Thyroid gland (tissue), 4 donors: Measurements from ENCODE around the gene PCCA.

ENCODE experiments used
- POLR2A ChIP-seq, 2 donors: fragments of 450-650 bp; IDR thresholded peaks; one replicate each; pipeline ENCODE4 v1.6.1; 2017; ENCODE audit warnings: antibody characterized with exemption in 2 of 2, mild to moderate bottlenecking in 2 of 2, moderate library complexity in 1 of 2
- TF ChIP-seq, protein P1 (sequence below), 6 experiments: fragments of 200-600 bp in 3 of 6; fragments of 450-650 bp in 3 of 6; sonication (generic) in 3 of 6; IDR thresholded peaks; one replicate each; pipeline ENCODE4 v1.5.1; 2016 to 2019; ENCODE audit warnings: antibody characterized with exemption in 6 of 6, mild to moderate bottlenecking in 2 of 6, inconsistent platforms in 1 of 6, moderate library complexity in 1 of 6

DNA sequence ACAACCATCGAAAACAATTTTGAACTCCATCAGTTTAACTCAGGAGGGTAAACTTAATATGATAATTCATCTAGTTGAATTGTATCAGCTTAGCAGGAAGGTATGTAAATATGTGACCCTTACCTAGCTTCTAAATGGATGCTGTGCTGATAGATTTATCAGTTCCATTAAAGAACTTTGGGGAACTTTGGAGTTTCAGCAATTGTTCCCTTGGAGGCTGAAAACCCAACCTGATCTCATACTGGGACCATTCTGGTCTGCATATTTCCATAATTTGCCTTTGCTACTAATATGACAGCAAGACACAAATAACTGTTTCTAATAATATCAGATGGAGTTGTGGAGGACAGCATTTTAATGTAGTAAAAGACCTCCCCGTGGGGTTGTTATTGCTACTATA is 371.9 kb downstream of the PCCA start:
- TF ChIP-seq, protein P1, sequence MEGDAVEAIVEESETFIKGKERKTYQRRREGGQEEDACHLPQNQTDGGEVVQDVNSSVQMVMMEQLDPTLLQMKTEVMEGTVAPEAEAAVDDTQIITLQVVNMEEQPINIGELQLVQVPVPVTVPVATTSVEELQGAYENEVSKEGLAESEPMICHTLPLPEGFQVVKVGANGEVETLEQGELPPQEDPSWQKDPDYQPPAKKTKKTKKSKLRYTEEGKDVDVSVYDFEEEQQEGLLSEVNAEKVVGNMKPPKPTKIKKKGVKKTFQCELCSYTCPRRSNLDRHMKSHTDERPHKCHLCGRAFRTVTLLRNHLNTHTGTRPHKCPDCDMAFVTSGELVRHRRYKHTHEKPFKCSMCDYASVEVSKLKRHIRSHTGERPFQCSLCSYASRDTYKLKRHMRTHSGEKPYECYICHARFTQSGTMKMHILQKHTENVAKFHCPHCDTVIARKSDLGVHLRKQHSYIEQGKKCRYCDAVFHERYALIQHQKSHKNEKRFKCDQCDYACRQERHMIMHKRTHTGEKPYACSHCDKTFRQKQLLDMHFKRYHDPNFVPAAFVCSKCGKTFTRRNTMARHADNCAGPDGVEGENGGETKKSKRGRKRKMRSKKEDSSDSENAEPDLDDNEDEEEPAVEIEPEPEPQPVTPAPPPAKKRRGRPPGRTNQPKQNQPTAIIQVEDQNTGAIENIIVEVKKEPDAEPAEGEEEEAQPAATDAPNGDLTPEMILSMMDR (IDR thresholded peaks at IDR 0.05), result no peak
- no peak for TF ChIP-seq POLR2A (IDR thresholded peaks at IDR 0.05)
